ENCODE results near the gene ARHGAP6. TPM values are rescaled to one million over a fixed set of nuclear protein-coding genes. Genes with fewer than 3 reads are reported as not detected.
"Not testable (repeated sequence)": the region's sequence is repeated elsewhere in the genome, so short reads cannot be mapped to it uniquely, and the experiment has no call there.

ARHGAP6 gene
- polyA plus RNA-seq, 4 donors: 10.1 to 16.8 (median 15.0) TPM

GRCh38 chrX:11533199-11533651 is 132.5 kb downstream of the ARHGAP6 start:
- DNase-seq (ENCODE audit: low read depth in 4 of 4, low spot score in 3 of 4): peak in 3 of 4 donors; percentile 26 to 39 (median 37)

DNA sequence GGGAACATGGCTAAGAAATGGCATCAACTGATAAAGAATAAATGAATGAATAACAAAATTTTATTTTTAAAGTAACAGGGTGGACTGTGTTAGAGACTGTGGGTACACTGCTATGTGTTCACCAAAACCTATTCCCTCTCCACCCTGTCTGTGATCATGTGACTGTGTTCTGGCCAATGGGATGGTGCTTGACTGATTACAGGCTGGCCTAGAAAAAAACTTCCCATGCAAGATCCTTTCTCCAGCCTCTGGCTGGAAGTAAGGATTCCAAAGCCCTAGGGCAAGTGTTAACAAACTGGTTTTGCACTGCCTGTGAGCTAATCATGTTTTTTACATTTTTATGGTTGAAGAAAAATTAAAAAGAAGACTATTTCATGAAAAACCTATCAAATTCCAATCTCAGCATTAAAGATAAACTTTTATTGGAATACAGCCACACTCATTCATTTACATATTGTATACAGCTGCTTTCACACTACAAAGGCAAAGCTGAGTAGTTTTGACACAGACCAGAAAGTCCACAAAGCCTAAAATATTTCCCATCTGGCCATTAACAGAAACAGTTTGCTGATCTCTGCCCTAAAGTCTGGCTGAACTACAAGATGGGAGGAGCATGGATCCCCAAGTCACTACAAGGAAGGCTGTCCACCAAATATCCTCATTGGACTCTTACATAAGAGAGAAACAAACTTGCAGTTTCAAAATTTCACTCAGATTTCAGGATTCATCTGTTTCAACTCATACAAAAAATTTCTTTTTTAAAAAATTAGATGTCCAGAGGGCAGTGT is 133.2 kb downstream of the ARHGAP6 start:
- no peak for DNase-seq (ENCODE audit: low read depth in 4 of 4, low spot score in 3 of 4)

DNA sequence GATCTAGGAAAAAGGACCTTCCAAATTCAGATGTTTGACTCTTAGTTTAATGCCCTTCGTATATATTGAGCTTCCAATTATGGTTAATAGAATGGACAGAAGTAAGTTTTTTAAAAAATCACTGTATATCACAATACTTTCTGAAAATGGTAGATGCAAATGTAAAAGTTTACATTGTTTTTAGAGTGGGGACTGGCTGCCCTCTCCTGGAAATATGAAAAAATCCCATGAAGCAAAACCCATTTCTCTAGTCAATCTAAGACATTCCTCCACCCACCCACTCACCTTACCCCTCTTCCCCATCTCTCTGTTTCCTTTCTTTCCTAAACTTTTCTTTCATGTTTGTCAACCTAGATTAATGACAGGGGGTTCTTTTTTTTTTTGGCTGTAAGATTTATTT is 134.5 kb downstream of the ARHGAP6 start:
- no peak for DNase-seq (ENCODE audit: low read depth in 4 of 4, low spot score in 3 of 4)

DNA sequence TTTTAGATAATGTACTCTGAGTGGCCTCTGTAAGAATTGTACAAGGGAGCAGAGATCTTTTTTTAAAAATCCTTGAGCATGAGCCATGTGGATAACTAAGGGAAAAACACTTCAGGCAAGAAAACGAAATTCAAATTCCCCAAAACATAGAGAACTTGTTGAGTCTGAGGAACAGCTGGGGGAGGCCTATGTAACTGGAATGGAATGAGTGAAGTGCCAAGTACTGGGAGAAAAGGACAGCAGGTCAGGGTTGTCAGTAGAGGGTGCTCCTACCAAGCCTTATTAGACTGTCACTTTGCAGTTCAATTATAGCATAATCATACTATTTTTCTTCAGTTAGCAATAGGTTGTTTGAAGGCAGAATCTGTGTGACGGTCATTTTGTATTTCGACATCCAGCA is 135.1 kb downstream of the ARHGAP6 start:
- no peak for DNase-seq (ENCODE audit: low read depth in 4 of 4, low spot score in 3 of 4)

DNA sequence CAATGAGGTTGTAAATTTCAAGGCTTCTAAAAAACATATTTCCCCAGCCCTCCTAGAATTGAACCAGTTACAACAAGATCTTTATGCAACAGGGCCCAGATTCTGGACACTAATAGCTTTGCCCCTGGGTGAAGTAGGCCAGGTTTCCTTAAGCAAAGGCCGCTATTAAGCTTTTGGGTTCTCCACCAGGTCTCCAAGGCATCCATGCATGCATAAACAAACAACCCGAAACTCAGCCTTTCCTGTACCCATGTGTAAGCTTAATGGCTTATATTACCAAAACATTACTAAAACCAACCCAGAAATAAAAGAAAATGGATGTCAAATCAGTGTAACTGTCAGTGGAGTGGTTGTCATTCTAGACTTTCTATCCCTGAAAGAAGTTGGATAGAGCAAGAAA is 137.1 kb downstream of the ARHGAP6 start:
- DNase-seq (ENCODE audit: low read depth in 4 of 4, low spot score in 3 of 4): no peak

DNA sequence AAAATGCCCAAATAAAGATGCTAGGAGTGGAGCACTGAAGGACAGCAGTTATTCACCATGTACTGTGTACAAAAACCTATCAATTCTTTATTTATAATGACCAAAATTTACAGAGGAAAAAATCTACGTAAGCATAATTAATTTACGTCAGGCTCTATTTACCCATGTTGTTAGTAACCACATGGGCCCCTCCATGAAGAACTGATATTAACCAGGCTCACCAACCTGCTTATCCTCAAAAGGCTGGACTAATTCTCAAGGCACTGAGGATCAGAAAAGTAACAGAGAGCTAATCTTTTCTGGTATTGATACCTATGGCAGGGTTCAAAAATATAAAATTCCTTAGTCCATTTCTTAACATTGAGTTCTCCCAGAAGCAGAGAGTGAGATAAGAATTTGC is 140.0 kb downstream of the ARHGAP6 start:
- DNase-seq (ENCODE audit: low read depth in 4 of 4, low spot score in 3 of 4): no peak

GRCh38 chrX:11519234-11519633 is 146.5 kb downstream of the ARHGAP6 start:
- not testable (repeated sequence) for DNase-seq (ENCODE audit: low read depth in 4 of 4, low spot score in 3 of 4)

- no peak for DNase-seq (ENCODE audit: low read depth in 4 of 4, low spot score in 3 of 4)
Measured at GRCh38 chrX:11509786-11510185, 155.9 kb downstream of the ARHGAP6 start.

DNA sequence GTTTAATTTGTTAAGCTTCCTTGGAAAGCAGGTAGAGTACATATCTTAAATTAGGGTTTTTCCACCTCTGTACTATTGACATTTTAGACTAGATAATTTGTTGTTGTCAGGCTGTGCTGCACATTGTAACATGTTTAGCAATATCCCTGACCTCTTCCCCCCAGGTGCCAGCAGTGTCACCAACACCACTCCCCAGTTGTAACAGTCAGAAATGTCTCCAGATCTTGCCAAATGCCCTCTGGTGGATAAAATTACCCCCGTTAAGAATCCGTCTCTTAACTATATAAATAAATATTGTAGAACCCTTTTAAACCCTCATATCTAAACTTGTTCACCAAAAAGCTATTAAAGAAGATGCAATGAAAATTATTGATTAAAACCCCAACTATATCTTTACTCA is 161.5 kb downstream of the ARHGAP6 start:
- no peak for DNase-seq (ENCODE audit: low read depth in 4 of 4, low spot score in 3 of 4)

DNA sequence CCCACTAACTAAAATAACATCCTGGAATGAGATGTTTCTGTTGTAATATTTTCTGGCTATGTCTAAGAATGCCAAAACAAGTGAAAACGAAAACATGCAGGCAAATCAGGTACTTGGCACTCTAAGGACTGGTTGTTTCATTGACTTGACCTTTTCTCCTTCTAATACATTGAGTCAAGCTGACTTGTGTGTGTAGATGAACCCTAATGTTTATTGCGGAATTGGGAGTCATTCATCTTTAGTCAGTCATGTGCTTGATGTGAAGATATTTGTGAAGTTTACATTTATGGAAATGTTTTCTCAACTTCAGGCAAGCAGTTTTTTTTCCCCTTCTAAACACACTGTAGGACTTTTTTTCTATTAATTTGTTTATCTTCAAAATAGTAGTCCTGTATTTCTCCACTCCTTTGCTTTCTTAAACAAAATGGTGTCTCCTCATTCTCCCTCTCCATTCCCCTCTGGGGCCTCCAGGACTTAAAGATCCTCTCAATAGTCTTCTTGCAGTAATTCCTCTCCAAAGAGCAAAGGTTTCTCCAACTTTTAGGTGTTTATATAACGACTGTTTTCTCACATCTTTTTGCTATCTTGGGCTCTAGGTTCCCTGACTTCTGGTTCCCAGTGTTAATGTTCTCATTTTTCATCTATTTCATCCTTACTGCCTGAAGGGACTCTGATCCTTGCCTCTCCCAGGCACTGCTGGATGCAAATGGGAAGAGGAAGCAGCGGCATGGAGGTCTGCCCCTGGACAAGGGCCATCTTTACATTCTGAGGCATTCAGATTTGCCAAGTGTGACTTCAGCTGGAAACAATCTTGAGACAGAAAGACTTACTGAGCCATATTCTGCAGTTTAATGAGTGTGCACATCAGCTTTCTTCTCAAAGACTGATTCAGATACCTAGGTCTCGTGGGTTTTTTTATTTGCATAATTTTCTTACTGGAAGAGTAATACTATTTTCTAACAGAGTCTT is 166.4 kb downstream of the ARHGAP6 start:
- DNase-seq (ENCODE audit: low read depth in 4 of 4, low spot score in 3 of 4): no peak

DNA sequence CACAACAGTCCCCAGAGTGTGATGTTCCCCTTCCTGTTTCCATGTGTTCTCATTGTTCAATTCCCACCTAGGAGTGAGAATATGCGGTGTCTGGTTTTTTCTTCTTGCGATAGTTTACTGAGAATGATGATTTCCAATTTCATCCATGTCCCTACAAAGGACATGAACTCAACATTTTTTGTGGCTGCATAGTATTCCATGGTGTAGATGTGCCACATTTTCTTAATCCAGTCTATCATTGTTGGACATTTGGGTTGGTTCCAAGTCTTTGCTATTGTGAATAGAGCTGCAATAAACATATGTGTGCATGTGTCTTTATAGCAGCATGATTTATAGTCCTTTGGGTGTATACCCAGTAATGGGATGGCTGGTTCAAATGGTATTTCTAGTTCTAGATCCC is 174.3 kb downstream of the ARHGAP6 start:
- not testable (repeated sequence) for DNase-seq (ENCODE audit: low read depth in 4 of 4, low spot score in 3 of 4)

GRCh38 chrX:11484290-11484689 is 181.4 kb downstream of the ARHGAP6 start:
- no peak for DNase-seq (ENCODE audit: low read depth in 4 of 4, low spot score in 3 of 4)

GRCh38 chrX:11481035-11481434 is 184.7 kb downstream of the ARHGAP6 start:
- DNase-seq (ENCODE audit: low read depth in 4 of 4, low spot score in 3 of 4): no peak

GRCh38 chrX:11480626-11481025 is 185.1 kb downstream of the ARHGAP6 start:
- no peak for DNase-seq (ENCODE audit: low read depth in 4 of 4, low spot score in 3 of 4)

DNA sequence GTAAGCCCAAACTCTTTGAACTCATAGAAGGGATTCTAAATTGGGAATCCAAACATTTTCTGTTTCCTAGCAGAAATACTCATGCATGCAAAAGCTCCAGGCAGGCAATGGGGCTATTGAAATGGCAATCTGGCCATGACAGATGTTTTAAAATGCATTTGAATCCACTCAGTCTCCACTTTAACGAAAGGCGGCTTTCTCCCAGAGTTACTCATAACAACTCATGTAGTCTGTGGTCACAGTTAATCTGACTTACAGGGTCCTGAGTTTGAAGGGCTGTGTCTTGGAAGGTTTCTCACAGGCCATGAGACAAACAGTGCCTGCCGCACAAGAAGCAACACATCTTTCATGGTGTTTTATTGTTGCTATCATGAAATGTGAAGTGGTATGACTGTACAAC is 186.8 kb downstream of the ARHGAP6 start:
- no peak for DNase-seq (ENCODE audit: low read depth in 4 of 4, low spot score in 3 of 4)

GRCh38 chrX:11478026-11478425 is 187.7 kb downstream of the ARHGAP6 start:
- no peak for DNase-seq (ENCODE audit: low read depth in 4 of 4, low spot score in 3 of 4)

- DNase-seq (ENCODE audit: low read depth in 4 of 4, low spot score in 3 of 4): no peak
Measured at GRCh38 chrX:11474576-11474975, 191.1 kb downstream of the ARHGAP6 start.

DNA sequence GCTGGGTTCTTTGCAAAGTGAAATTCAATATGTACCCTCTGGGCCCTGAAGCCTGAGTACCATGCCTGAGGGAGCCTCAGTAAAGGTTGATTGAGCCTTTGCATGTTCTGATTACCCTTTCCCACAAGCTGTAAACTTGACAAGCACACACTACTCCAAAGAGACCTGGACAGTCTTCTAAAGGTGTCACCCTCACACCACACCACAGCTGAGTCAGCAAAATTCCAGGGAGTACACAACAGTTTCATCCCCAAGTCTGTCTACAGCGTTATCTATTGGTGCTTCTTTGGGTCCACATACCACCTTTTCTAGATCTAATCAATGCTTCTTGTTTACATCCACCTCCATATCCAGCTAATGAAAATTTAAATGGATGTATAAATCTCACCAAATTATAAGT is 191.7 kb downstream of the ARHGAP6 start:
- DNase-seq (ENCODE audit: low read depth in 4 of 4, low spot score in 3 of 4): no peak

DNA sequence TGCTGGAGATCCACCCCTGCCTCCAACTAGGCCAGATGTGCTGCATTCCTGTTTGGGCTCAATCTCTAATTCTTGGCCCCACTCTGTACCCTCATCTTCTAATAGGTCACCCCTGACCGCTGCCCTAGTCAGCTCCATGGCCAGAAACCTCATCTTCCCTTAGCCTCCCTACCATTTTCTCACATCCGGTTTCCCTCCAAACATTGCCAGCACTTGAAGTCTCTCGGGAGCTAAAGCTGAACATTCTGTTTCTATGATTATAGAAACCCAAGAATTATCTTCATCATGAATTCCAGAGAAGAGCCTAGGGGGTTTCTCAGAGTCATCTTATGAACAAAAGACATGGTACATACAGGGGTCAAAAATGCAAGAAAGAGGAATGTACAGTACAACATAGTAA is 192.8 kb downstream of the ARHGAP6 start:
- DNase-seq (ENCODE audit: low read depth in 4 of 4, low spot score in 3 of 4): no peak

- DNase-seq (ENCODE audit: low read depth in 4 of 4, low spot score in 3 of 4): no peak
Measured at GRCh38 chrX:11472381-11472780, 193.3 kb downstream of the ARHGAP6 start.

DNA sequence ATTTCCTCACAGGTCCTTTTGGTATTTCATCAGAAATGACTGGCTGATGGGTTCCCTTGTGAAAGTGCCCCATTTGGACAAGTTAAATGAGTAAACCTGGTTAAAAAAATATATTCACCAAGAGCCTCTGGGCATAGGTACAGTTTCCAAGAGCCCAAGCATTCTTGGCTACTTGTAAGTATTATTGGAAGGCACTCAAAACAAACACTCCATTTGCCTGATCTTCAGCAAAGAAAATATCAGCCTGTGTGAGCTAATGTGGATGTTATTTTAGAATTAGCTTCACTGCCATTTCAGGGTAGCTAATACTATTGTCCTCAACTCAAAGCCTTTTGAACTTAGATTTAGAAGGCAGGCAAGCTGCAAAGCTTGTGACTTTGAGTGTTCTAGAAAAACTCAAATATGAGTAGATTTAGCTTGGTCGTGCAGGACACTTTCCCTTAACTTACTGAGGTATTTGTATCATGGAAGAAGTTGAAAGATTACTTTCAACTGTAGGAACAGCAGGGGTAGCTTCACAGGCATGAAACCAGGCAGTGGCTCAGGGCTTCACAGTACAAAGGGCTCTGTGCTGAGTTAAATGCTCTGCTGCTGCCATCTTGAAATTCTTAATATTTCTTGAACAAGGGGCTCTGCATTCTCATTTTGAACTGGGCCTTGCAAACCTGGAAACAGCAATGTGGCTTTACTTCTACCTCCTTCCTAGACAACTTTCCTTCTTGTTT is 195.3 kb downstream of the ARHGAP6 start:
- no peak for DNase-seq (ENCODE audit: low read depth in 4 of 4, low spot score in 3 of 4)

All from left renal pelvis (tissue), 4 donors.